Lung (tissue), 12 donors: ENCODE measurements around the gene SLC22A23. TPM values are rescaled to one million over a fixed set of nuclear protein-coding genes. Genes with fewer than 3 reads are reported as not detected.

ENCODE experiments used
- ATAC-seq: fragments of 200-7000 bp; cut with Tn5 transposase; one replicate; pipeline ENCODE4 v1.9.1; 2020; ENCODE audit warnings: moderate number of reproducible peaks; ENCODE audit not compliant: insufficient read depth, low FRiP score
- DNase-seq, 3 donors: peaks; one replicate each; pipeline ENCODE4 v3.0.0-alpha.2; 2013 to 2017
- H3K27ac ChIP-seq, 2 donors: one replicate each; pipeline ENCODE4 v1.5.1; 2013; ENCODE audit warnings: mild to moderate bottlenecking in 2 of 2, moderate library complexity in 2 of 2, control low read depth in 1 of 2, inconsistent platforms in 1 of 2, low read depth in 1 of 2, low read length in 1 of 2
- H3K27me3 ChIP-seq, 3 donors: one replicate each; pipeline ENCODE4 v1.5.1; 2013; ENCODE audit warnings: low read length in 2 of 3; ENCODE audit not compliant: control insufficient read depth in 3 of 3, insufficient read depth in 3 of 3
- H3K36me3 ChIP-seq, 4 donors: one replicate each; pipeline ENCODE4 v1.5.1; 2013; ENCODE audit warnings: low read length in 4 of 4, mild to moderate bottlenecking in 1 of 4, moderate library complexity in 1 of 4; ENCODE audit not compliant: control insufficient read depth in 4 of 4, insufficient read depth in 4 of 4
- H3K4me1 ChIP-seq, 5 donors: one replicate each; pipeline ENCODE4 v1.5.1; 2013; ENCODE audit warnings: low read length in 5 of 5, mild to moderate bottlenecking in 2 of 5, moderate library complexity in 1 of 5; ENCODE audit not compliant: control insufficient read depth in 5 of 5, insufficient read depth in 5 of 5
- H3K4me3 ChIP-seq: one replicate; pipeline ENCODE4 v1.5.1; 2013; ENCODE audit warnings: mild to moderate bottlenecking, control low read depth, moderate library complexity
- H3K9ac ChIP-seq, 2 donors: one replicate each; pipeline ENCODE4 v1.5.1; 2013; ENCODE audit warnings: low read length in 2 of 2, control low read depth in 1 of 2; ENCODE audit not compliant: insufficient read depth in 1 of 2
- H3K9me3 ChIP-seq, 4 donors: one replicate each; pipeline ENCODE4 v1.5.1; 2013; ENCODE audit warnings: low read length in 3 of 4, mild to moderate bottlenecking in 1 of 4, moderate library complexity in 1 of 4; ENCODE audit not compliant: control insufficient read depth in 4 of 4, insufficient read depth in 3 of 4
- CTCF ChIP-seq: IDR thresholded peaks from 2 replicates; pipeline ENCODE4 v1.5.1; 2012; ENCODE audit warnings: mild to moderate bottlenecking; ENCODE audit errors: control extremely low read depth, extremely low read depth
- WGBS, 2 donors: extraction: QIAGEN DNeasy Blood & Tissue Kit; methylation state at CpG; one replicate each; pipeline ENCODE4 v1.1.7; 2013; 5-methylcytosine and 5-hydroxymethylcytosine counted together
- polyA plus RNA-seq, 2 donors: library from polyadenylated mRNA; stranded (reverse); fragments of 200-250 nt; gene quantifications; one replicate each; pipeline ENCODE4 v1.2.1, GENCODE V29; 2013
- total RNA-seq, 2 donors: library from RNA; depleted of rRNA in 1 of 2; stranded (reverse); fragments of >200 nt in 1 of 2; gene quantifications; one replicate each; pipeline ENCODE4 v1.2.1, GENCODE V29; 2014 to 2021
- donor health status: control.
- donor health status: control.
- donor health status: Bipolar disorder and iron deficiency.
- donor health status: healthy.
- donor health status: DM: yes; HTN: yes; CAD: no.

SLC22A23 gene
- total and polyA plus RNA-seq, 4 donors: 6.6 to 45.6 (median 24.1) TPM

- H3K4me3 ChIP-seq: no peak overlapping the region
- peaks cover 0 to 8% (median 0%) of the 10 kb centered on the region in 4 donors for H3K9me3 ChIP-seq
- 3 to 5% methylated on average over 28 of the region's 28 CpGs for WGBS, 2 donors
- H3K27me3 ChIP-seq: peaks cover 7 to 69% (median 42%) of the 10 kb centered on the region in 3 donors
- no peak for ATAC-seq
- DNase-seq: peak; percentile 37 to 55 (median 44)
- TF ChIP-seq CTCF: no peak
- peaks cover 0 to 54% (median 12%) of the 10 kb centered on the region in 5 donors for H3K4me1 ChIP-seq
- H3K9ac ChIP-seq: no peak overlapping the region
- no peak overlapping the region for H3K27ac ChIP-seq
- H3K36me3 ChIP-seq: no peaks in the 10 kb centered on the region
These were observed 227.2 kb downstream of the SLC22A23 start for GRCh38 chr6:3229566-3230178.

- Histone ChIP-seq H3K9ac (no peak overlapping the region), H3K36me3 (no peaks in the 10 kb centered on the region), H3K27me3 (peaks cover 7 to 63% (median 42%) of the 10 kb centered on the region in 3 donors), H3K9me3 (peaks cover 0 to 8% (median 0%) of the 10 kb centered on the region in 4 donors), H3K27ac (no peak overlapping the region), H3K4me1 (peaks cover 0 to 54% (median 12%) of the 10 kb centered on the region in 5 donors), H3K4me3 (no peak overlapping the region)
- no peak for TF ChIP-seq CTCF
- peak; percentile 52 to 61 (median 52) for DNase-seq
- WGBS, 2 donors: 2 to 3% methylated on average over 62 of the region's 62 CpGs
- ATAC-seq: no peak
These were observed 227.9 kb downstream of the SLC22A23 start for GRCh38 chr6:3228771-3229565.

- peak in 2 of 3 donors; percentile 30 to 62 for DNase-seq
- Histone ChIP-seq H3K4me3 (no peak overlapping the region), H3K9ac (no peak overlapping the region), H3K9me3 (peaks cover 0 to 6% (median 0%) of the 10 kb centered on the region in 4 donors), H3K27ac (no peak overlapping the region), H3K27me3 (peaks cover 4 to 56% (median 38%) of the 10 kb centered on the region in 3 donors), H3K4me1 (peaks cover 0 to 54% (median 12%) of the 10 kb centered on the region in 5 donors), H3K36me3 (no peaks in the 10 kb centered on the region)
- no peak for ATAC-seq
- TF ChIP-seq CTCF: no peak
- WGBS, 2 donors: 3% methylated on average over 34 to 38 of the region's 38 CpGs
These were observed 228.7 kb downstream of the SLC22A23 start for GRCh38 chr6:3228046-3228671.
